Measurements from ENCODE around the gene WNT5B. TPM values are rescaled to one million over a fixed set of nuclear protein-coding genes. Genes with fewer than 3 reads are reported as not detected.

WNT5B gene
- total RNA-seq, 1 donor = 59.0 TPM

GRCh38 chr12:1587927-1588574 is 41.0 kb upstream of the WNT5B start:
- peaks cover 25% of the 10 kb centered on the region for H3K36me3 ChIP-seq (ENCODE audit: insufficient read depth, low read length)
- H3K4me2 ChIP-seq (ENCODE audit: insufficient read depth, low read length) = peak overlapping the region; percentile 55
- H3K4me1 ChIP-seq (ENCODE audit: insufficient read depth, low read length) = peaks cover 56% of the 10 kb centered on the region
- no peak for TF ChIP-seq CTCF (IDR thresholded peaks at IDR 0.05; ENCODE audit: extremely low read depth, low read depth, low read length)
- no peaks in the 10 kb centered on the region for H3K27me3 ChIP-seq (ENCODE audit: insufficient read depth, low read length)
- H4K20me1 ChIP-seq (ENCODE audit: insufficient read depth, low read length) = peaks cover 51% of the 10 kb centered on the region
- H3K9me3 ChIP-seq (ENCODE audit: low read depth, low read length) = no peaks in the 10 kb centered on the region
- H3K4me3 ChIP-seq (ENCODE audit: insufficient read depth, low read length) = peak overlapping the region; percentile 10
- no peak overlapping the region for H2AFZ ChIP-seq (ENCODE audit: low read length)
- H3K27ac ChIP-seq (ENCODE audit: low read depth, low read length) = peak overlapping the region; percentile 55
- DNase-seq (ENCODE audit: insufficient read length, low spot score, missing footprints) = peak; percentile 56
- H3K79me2 ChIP-seq (ENCODE audit: insufficient read depth, low read length) = peaks cover 95% of the 10 kb centered on the region

- peak overlapping the region; percentile 55 for H3K4me2 ChIP-seq (ENCODE audit: insufficient read depth, low read length)
- H3K27ac ChIP-seq (ENCODE audit: low read depth, low read length) = peak overlapping the region; percentile 55
- peaks cover 95% of the 10 kb centered on the region for H3K79me2 ChIP-seq (ENCODE audit: insufficient read depth, low read length)
- H2AFZ ChIP-seq (ENCODE audit: low read length) = no peak overlapping the region
- no peak for TF ChIP-seq CTCF (IDR thresholded peaks at IDR 0.05; ENCODE audit: extremely low read depth, low read depth, low read length)
- H4K20me1 ChIP-seq (ENCODE audit: insufficient read depth, low read length) = peaks cover 55% of the 10 kb centered on the region
- no peaks in the 10 kb centered on the region for H3K27me3 ChIP-seq (ENCODE audit: insufficient read depth, low read length)
- H3K4me3 ChIP-seq (ENCODE audit: insufficient read depth, low read length) = no peak overlapping the region
- peaks cover 58% of the 10 kb centered on the region for H3K4me1 ChIP-seq (ENCODE audit: insufficient read depth, low read length)
- peaks cover 26% of the 10 kb centered on the region for H3K36me3 ChIP-seq (ENCODE audit: insufficient read depth, low read length)
- H3K9me3 ChIP-seq (ENCODE audit: low read depth, low read length) = no peaks in the 10 kb centered on the region
- no peak for DNase-seq (ENCODE audit: insufficient read length, low spot score, missing footprints)
These were observed 40.5 kb upstream of the WNT5B start for GRCh38 chr12:1588575-1588947.

- peak; percentile 88 for DNase-seq (ENCODE audit: insufficient read length, low spot score, missing footprints)
- H2AFZ ChIP-seq (ENCODE audit: low read length) = no peak overlapping the region
- H3K27me3 ChIP-seq (ENCODE audit: insufficient read depth, low read length) = no peaks in the 10 kb centered on the region
- H3K4me3 ChIP-seq (ENCODE audit: insufficient read depth, low read length) = peak overlapping the region; percentile 61
- peaks cover 87% of the 10 kb centered on the region for H3K79me2 ChIP-seq (ENCODE audit: insufficient read depth, low read length)
- no peak for TF ChIP-seq CTCF (IDR thresholded peaks at IDR 0.05; ENCODE audit: extremely low read depth, low read depth, low read length)
- H3K4me2 ChIP-seq (ENCODE audit: insufficient read depth, low read length) = peak overlapping the region; percentile 93
- peaks cover 46% of the 10 kb centered on the region for H4K20me1 ChIP-seq (ENCODE audit: insufficient read depth, low read length)
- peaks cover 64% of the 10 kb centered on the region for H3K4me1 ChIP-seq (ENCODE audit: insufficient read depth, low read length)
- H3K9me3 ChIP-seq (ENCODE audit: low read depth, low read length) = no peaks in the 10 kb centered on the region
- peak overlapping the region; percentile 82 for H3K27ac ChIP-seq (ENCODE audit: low read depth, low read length)
- peaks cover 17% of the 10 kb centered on the region for H3K36me3 ChIP-seq (ENCODE audit: insufficient read depth, low read length)
These were observed 38.6 kb upstream of the WNT5B start for GRCh38 chr12:1590221-1590979.

GRCh38 chr12:1591034-1591433 is 38.0 kb upstream of the WNT5B start:
- DNase-seq (ENCODE audit: insufficient read length, low spot score, missing footprints) = peak; percentile 77
- Histone ChIP-seq H3K36me3 (ENCODE audit: insufficient read depth, low read length) (peaks cover 15% of the 10 kb centered on the region), H2AFZ (ENCODE audit: low read length) (no peak overlapping the region), H3K4me1 (ENCODE audit: insufficient read depth, low read length) (peaks cover 71% of the 10 kb centered on the region), H3K27ac (ENCODE audit: low read depth, low read length) (peak overlapping the region; percentile 82), H3K9me3 (ENCODE audit: low read depth, low read length) (no peaks in the 10 kb centered on the region), H3K27me3 (ENCODE audit: insufficient read depth, low read length) (no peaks in the 10 kb centered on the region), H3K4me2 (ENCODE audit: insufficient read depth, low read length) (peak overlapping the region; percentile 93), H4K20me1 (ENCODE audit: insufficient read depth, low read length) (peaks cover 46% of the 10 kb centered on the region), H3K4me3 (ENCODE audit: insufficient read depth, low read length) (peak overlapping the region; percentile 61), H3K79me2 (ENCODE audit: insufficient read depth, low read length) (peaks cover 87% of the 10 kb centered on the region)
- TF ChIP-seq CTCF (IDR thresholded peaks at IDR 0.05; ENCODE audit: extremely low read depth, low read depth, low read length) = no peak
